NCI-H524 (cell line): ENCODE results near the gene CD93.

Experiments used
- DNase-seq, 2 experiments: peaks; one replicate each; lab custom pipeline; 2025; lab: John Stamatoyannopoulos, UW

CD93 gene

GRCh38 chr20:23034721-23035671, 51.1 kb downstream of the CD93 start, which contains the start of gene SSTR4:
SSTR4 (plus strand) TSS chr20:23035312; CDS start chr20:23035484, 172 bp downstream.
- no peak for DNase-seq

- DNase-seq: no peak
These were observed 52.2 kb downstream of the CD93 start for GRCh38 chr20:23033918-23034317.

- DNase-seq: no peak
These were observed 53.4 kb downstream of the CD93 start for GRCh38 chr20:23032750-23033078.

GRCh38 chr20:23032056-23032749, 53.9 kb downstream of the CD93 start:
- no peak for DNase-seq

GRCh38 chr20:23031346-23031745, 54.8 kb downstream of the CD93 start:
- no peak for DNase-seq
